NCI-H2107 treated with DMSO at 0.1 percent for 48 hours (cell line): ENCODE data around the gene INTS6L.
"Not testable (repeated sequence)": the region's sequence is repeated elsewhere in the genome, so short reads cannot be mapped to it uniquely, and the experiment has no call there.

ENCODE experiments used
- DNase-seq: peaks from one replicate; lab custom pipeline; 2025; ENCODE audit not compliant: unreplicated experiment; lab: John Stamatoyannopoulos, UW

INTS6L gene

DNA sequence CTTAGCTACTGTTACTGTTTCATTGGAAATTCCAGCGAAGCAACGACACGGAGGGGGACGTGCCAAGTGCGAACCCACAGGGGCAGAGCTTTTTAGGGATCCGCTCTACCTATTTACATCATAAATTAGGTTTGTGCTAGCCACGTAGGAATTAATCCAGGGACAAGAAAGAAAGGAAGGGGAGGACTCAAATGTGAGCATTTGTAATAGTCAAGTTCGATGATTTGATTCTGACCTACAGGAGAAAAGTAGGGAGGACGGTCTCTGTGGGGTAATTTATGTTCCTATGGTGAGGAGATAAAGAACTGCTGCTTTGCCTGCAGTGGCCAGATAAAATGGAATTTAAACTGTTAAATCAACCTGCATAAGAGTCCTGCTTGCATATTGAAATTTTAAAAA lies 1.7 kb downstream of the INTS6L start:
- DNase-seq, result no peak

GRCh38 chrX:135522878-135523693 lies 2.6 kb downstream of the INTS6L start:
- DNase-seq, result no peak

DNA sequence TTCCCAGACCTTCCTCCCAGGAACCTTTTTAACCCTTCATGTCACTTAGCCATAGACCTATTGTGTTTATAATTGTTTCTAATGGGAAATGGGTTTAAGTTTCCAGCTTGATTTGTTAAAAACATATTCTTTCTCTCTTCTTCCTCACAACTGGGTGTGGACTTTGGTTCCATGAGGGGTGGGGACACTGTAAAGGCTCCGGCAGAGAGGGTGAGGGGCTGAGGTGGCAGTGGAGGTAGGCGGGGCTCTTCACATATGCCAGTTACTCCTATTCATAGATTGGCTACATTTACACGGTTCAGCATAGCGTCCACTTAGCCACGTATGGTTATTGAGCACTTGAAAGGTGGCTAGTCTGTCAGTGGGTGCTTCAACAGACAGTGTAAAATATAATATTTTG lies 7.8 kb downstream of the INTS6L start:
- no peak for DNase-seq

DNA sequence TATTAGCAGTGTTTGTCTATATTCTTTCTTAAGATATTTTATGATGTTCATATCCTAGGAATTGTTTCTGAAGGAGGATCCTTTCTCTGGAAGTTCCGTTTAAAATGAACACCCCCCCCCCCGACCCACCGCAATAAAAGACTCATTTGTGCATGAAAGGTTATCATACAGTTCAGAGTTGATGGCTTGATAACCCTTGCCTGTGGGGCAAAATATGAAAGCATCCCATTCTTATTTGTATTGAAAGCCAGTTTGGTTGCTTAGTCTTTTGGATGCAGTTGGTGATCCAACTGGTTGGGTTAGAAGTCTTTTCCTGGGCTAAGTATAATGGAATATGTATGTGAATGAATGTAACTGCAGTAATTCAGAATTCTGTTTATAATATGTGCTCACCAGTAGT lies 8.3 kb downstream of the INTS6L start:
- no peak for DNase-seq

GRCh38 chrX:135530097-135530496 lies 9.6 kb downstream of the INTS6L start:
- DNase-seq, result no peak

GRCh38 chrX:135531813-135532212 lies 11.4 kb downstream of the INTS6L start:
- no peak for DNase-seq

DNA sequence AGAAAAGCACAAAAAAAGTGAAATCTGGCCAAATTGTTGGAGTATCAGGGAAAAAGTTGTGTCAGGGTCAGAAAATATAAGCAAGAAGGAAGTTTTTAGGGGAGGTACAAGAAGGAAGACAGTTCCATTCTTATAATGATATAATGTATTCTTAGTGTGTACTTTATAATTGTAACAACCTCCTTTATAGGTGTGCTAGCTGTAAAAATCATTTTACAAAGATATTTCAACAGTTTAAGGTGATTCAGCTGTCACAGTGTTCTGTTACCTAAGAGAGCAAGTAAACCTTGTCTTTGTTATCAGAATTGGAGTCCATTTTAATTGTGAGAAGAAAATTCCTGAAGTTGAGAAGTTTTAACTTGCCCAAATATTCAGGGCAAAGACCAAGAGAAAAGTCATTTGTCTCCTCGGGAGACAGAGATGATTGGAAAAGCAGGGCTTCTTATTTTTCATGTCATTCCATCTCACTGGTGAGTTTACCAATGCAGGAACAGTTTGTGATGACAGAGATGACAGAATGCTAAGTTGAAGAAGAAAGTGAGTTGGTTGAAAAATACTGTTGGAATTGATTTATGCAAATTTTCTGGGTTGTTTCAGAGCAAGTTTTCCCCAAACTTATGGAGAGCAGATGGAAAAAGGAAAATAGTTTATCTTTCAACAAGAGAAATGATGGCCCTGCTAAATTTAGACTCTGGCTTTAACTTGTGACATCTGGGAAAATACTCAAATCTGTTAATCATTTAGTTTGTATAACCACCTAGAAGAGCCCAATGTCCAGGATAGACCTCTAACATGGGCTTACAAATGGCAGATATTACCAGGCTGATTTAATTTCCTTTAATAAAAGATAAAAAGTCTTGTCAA lies 14.8 kb downstream of the INTS6L start:
- DNase-seq, result no peak

DNA sequence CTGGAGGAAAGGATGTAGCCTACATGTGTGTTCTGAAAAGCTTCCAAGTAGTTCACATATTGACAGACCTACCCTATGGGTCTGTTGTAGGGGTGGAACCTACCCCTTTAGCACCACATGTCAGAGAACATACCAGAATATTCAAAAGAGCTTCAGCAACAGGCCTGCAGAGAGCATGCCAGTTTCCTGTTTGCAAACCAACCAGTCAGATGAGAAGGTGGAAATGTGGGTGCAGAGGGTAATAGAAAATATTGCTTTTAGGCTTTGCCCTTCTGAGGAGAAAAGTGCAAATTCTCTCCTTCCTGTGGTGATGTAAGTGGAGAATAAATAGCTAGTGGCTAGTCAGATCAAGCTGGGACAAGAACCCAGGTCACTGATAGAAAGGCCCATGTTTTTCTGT lies 16.4 kb downstream of the INTS6L start:
- no peak for DNase-seq

DNA sequence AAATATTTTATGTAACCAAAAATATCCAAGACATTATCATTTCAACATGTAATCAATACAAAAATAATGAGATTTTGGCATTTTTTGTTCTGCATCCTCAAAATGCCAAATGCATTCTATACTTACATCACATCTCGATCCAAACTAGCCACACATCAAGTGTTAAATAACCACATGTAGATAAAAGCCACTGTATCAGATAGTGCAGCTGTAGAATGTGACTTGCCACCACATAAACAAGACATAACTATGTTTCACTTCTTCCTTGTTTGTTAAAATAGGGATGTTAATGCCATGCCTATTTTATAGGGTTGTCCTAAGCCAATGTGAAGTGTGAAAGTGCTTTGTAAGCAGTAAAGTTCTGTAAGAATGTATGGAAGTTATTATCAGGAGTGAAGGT lies 20.9 kb downstream of the INTS6L start:
- no peak for DNase-seq

DNA sequence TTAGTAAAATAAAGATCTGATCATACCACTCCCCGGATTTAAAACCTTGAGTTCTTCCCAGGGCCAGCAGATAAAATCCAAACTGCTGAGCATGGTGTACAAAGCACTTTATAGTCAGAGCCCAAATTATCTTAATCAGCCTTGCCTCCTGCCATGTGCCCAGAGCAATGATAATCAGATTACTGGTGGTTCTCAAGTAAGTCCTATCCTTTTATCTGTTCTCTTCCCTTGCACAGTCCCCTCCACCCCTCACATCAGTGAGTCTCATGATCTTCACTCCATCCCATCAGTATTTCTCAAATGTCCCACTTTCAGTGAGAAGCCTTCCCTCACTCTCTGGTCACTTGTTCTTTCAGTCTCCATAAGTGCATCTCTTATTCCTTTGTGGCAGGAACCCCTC lies 22.7 kb downstream of the INTS6L start:
- no peak for DNase-seq

GRCh38 chrX:135543924-135544323 lies 23.5 kb downstream of the INTS6L start:
- DNase-seq, result no peak

DNA sequence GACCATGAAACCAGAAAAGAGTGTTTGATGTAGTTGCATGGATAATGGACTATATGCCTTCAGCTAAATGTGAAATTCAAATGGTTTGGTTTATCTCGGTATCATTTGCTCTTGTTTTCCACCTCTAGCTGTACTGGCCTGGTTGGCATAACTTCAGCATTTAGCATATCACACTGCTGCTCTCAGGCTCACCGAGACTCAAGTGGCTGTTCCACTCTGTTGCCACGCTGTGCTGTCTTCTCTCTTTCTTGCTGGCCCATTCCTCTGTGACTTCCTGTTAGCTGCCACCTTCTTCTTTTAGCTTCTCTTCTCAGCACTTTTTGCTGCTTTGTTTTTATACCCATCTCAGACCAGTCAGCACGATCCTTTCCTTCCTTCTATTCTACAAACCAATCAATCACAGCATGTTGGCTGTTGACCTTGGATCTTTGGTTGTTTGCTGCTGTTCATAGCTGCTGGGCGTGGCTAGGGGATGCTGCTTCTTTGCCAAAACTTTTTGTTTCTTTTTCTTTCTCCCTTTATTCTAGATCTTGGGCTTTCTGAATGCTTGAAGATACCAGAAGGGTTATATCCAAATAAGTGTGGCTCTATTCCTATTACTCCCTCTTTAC lies 24.0 kb downstream of the INTS6L start:
- no peak for DNase-seq

DNA sequence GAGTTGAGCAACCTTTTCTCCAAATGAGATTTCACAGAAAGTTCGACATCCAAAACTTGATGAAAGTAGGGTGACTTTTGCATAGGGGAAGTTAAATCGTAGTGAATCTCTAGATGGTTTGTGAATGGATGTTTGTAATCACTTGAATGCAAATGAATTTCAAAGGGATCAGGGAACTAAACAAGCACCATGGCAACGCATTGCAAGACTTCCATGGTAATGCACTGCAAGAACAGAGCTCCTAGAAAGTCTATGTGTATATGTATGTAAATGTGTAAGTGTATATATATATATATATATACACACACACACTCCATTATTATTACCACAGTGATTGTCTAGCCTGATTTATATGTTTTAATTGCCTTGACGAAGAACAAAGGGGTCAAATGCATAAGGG lies 27.3 kb downstream of the INTS6L start:
- DNase-seq, result no peak

GRCh38 chrX:135549519-135549918 lies 29.1 kb downstream of the INTS6L start:
- DNase-seq, result no peak

- no peak for DNase-seq
These were observed 35.6 kb downstream of the INTS6L start for GRCh38 chrX:135556055-135556454.

DNA sequence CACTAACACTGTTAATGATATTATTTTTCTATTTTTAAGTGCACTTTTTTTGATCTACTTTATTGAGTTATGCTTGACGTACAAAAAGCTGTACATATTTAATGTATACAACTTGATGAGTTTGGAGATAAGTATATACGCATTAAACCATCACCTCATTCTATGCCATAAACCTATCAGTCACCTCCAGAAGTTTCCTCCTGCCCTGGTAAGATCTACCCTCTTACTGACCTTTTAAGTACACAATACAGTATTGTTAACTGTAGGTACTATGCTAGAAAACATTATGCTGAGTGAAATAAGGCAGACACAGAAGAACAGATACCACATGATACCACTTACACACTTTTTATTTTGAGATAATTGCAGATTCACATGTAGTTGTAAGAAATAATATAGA lies 36.9 kb downstream of the INTS6L start:
- DNase-seq, result no peak

- no peak for DNase-seq
These were observed 52.0 kb downstream of the INTS6L start for GRCh38 chrX:135572436-135572835.

GRCh38 chrX:135581496-135581895 lies 61.0 kb downstream of the INTS6L start:
- no peak for DNase-seq

- DNase-seq, result no peak
These were observed 64.7 kb downstream of the INTS6L start for GRCh38 chrX:135585153-135585552.

DNA sequence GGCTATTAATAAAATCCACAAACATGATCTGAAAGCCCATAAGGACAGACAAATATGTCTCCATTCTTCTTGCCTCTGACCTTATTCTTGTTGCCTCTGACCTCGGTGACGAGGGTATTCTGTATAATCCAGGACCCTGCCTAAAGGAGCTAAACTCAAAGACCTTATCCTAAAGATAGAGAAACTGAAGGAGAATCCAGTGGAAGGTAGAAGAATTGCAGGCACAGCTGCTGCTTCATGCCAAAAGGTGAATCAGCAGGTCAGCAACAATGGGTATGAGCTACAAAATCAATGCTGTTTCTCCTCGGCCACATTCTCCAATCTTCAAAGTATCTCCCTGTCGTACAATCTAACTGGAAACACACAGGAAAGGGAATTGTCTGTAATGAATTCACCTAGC lies 71.4 kb downstream of the INTS6L start:
- no peak for DNase-seq

DNA sequence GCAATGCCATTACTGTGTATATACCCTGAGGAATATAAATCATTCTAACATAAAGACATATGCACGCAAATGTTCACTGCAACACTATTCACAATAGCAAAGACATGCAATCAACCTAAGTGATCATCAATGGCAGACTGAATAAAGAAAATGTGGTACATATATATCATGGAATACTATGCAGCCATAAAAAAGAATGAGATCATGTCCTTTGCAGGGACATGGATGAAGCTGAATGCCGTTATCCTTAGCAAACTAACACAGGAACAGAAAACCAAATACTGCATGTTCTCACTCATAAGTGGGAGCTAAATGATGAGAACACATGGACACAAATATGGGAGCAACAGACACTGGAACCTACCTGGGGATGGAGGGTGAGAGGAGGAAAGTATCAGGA lies 73.6 kb downstream of the INTS6L start:
- DNase-seq, result not testable (repeated sequence)

- DNase-seq, result not testable (repeated sequence)
These were observed 74.0 kb downstream of the INTS6L start for GRCh38 chrX:135594453-135594852.
